IPS DF 19.7 (cell line): ENCODE measurements around the gene CFAP47.
"Not testable (repeated sequence)": the region's sequence is repeated elsewhere in the genome, so short reads cannot be mapped to it uniquely, and the experiment has no call there.

Source experiments
- DNase-seq: peaks from one replicate; pipeline ENCODE4 v3.0.0-alpha.2; 2013; ENCODE audit warnings: low read depth, low spot score

Gene CFAP47

GRCh38 chrX:35919536-35920309, at the start of gene CFAP47:
CFAP47 (plus strand) TSS chrX:35919734; CDS start chrX:35919800, 66 bp downstream.
- DNase-seq: no peak

- no peak for DNase-seq
These were observed 38.9 kb upstream of the CFAP47 start for GRCh38 chrX:35880601-35881000.

- DNase-seq: no peak
These were observed 33.4 kb upstream of the CFAP47 start for GRCh38 chrX:35886135-35886534.

- peak; percentile 25 for DNase-seq
These were observed 28.8 kb upstream of the CFAP47 start for GRCh38 chrX:35890699-35891098.

GRCh38 chrX:35986816-35987215, 67.3 kb downstream of the CFAP47 start:
- not testable (repeated sequence) for DNase-seq

DNA sequence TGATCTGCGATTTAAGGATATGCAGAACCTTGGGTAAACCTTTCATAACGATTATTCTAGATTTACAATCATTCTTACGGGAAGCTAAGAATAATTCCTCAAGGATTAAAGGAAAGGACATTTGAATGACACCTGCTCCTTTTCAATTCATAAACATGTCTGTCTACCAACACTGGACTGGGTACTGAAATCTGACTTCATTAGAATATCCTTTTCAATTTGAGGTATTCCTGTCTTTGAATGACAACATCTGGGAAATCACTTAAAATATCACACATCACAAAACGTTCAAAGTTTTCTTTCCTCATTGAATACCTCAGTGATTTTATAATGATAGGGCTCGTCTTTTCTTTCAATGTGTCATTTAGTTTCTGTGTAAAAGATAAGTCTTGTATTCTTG, 87.7 kb downstream of the CFAP47 start:
- no peak for DNase-seq

DNA sequence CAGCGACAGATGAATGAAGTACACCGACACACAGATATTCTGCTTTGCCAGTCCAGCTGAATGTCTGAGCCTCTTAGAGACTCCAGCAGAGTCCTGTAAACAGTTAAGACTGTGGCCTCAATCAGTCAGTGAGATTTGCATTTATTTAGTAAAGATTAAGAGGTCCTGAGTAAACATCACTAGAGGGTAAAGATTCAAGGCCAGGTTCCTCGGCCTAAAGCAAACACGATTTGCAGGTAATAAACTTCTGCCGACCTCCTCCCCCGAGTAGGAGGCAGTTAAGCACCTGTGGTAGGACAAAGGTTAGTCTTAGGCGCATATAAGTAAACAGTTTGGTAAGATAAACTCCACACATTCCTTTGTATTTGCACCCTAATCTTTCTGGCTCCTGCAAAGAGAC, 99.6 kb downstream of the CFAP47 start:
- DNase-seq: peak; percentile 2

DNA sequence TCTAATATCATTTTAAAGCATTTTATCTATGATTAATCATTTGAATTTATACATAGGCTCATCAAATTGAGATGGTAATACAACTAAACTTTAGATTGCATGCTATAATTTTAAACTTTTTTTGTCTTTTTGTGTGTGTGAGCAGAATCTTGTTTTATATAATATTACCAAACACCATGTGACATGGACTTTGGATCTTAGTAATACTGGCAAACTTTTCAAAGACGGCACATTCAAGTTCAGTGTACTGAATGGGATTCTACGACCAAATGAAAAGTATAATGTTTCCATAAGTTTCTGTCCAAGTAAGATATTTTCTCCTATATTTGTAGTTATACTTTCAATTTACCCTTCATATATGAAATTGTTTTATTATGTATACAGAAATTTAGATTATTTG, 116.0 kb downstream of the CFAP47 start:
- no peak for DNase-seq

- DNase-seq: no peak
These were observed 143.2 kb downstream of the CFAP47 start for GRCh38 chrX:36062778-36063177.

GRCh38 chrX:36071061-36071460, 151.5 kb downstream of the CFAP47 start:
- DNase-seq: no peak

- DNase-seq: not testable (repeated sequence)
These were observed 155.5 kb downstream of the CFAP47 start for GRCh38 chrX:36075009-36075408.

- DNase-seq: no peak
These were observed 163.7 kb downstream of the CFAP47 start for GRCh38 chrX:36083256-36083655.

DNA sequence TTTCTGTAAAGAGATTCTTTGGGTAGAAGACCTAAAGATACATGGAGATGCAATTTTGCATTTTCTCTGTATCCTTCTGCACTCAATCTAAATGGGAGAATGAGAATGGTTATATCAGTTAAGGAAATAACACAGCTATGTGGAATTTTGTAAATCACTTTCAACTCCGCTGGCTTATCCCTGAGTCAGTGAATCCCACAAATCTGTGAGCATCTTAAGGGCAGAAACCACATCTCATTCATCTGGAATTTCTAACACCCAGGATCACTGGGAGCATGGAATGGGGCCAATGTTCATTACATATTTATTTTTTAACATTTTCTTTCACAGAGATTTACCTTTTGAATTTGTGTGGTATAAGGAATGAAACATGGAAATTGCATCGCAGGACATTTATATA, 167.8 kb downstream of the CFAP47 start:
- no peak for DNase-seq

GRCh38 chrX:36088939-36089338, 169.4 kb downstream of the CFAP47 start:
- DNase-seq: not testable (repeated sequence)

- no peak for DNase-seq
These were observed 182.9 kb downstream of the CFAP47 start for GRCh38 chrX:36102425-36102824.

DNA sequence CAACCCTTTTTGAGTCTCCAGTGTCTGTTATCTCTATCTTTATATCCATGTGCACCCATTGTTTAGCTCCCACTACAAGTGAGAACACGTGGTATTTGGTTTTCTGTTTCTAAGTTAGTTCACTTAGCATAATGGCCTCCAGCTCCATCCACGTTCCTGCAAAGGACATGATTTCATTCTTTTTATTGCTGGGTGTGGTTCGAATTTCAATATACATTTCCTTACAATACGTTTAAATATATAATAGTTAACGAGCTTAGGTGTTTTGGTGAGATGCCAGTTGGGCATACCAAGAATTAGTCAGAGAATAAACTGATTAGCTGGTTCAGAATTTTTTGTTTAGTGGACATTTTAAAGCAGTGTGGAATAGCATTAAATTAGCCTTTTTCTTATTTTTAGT, 196.7 kb downstream of the CFAP47 start:
- no peak for DNase-seq

- DNase-seq: no peak
These were observed 239.7 kb downstream of the CFAP47 start for GRCh38 chrX:36159254-36159653.

- no peak for DNase-seq
These were observed 240.5 kb downstream of the CFAP47 start for GRCh38 chrX:36160081-36160480.

GRCh38 chrX:36198575-36198974, 279.0 kb downstream of the CFAP47 start:
- peak; percentile 45 for DNase-seq

DNA sequence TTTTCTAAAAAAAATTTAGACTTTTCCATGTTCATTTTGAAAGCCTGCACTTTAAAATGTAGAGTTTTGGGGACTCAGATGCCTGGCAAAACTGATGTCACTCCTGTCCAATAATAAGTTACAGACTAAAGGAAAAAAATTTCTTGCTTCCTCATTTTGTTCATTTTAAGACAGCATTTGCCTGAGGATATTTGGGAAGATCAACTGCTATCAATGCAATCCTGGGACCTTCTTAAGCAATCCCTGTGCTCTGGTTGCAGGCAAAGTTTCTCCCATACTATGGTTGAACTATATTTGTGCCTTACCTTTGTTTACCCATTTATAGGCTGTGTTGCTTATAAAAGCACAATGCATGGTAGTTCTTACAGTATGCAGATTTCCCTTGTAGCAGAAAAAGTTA, 280.4 kb downstream of the CFAP47 start:
- no peak for DNase-seq

DNA sequence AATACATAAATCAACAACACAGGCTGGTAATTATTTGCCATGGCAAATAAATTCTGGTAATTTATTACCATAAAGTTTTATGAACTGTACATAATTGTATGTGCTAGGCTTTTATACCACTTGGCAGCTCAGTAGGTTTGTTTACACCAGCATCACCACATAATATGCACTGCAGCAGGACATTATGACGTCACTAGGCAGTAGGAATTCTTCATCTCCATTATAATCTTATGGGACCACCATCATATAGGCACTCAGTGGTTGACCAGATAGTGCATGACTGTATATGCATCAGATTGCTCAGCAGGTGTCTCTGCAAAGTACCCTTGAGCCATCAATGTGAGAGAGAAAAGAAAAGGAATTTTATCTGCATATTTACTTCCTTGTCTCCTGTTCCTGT, 295.4 kb downstream of the CFAP47 start:
- no peak for DNase-seq

DNA sequence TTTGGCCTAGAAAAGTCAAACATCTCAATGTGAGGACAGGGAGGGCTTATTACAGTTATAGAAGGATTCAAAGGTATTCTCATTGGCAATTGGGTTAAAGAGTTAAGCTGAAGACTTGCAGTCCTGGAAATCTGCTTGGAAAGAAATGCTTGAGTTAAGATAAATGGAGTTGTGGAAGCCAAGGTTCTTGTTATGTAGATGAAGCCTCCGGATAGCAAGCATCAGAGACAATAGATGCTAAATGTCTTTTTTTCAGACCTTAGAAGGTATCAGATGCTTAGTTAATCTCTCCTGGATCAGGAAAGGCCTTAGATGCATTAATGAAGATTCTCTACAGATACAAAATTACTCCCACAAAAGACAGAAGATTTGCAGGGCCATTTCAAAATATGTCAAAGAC, 299.3 kb downstream of the CFAP47 start:
- no peak for DNase-seq

GRCh38 chrX:36234840-36235528, 315.4 kb downstream of the CFAP47 start:
- not testable (repeated sequence) for DNase-seq
